Caco-2 (cell line): Measurements from ENCODE around the gene DIS3L. TPM values are rescaled to one million over a fixed set of nuclear protein-coding genes. Genes with fewer than 3 reads are reported as not detected.

Experiments used
- BruUV-seq: library from RNA; stranded (reverse); fragments of 400-500 nt; replicated peaks from 2 replicates; lab custom pipeline; 2021; lab: Mats Ljungman, UMichigan
- CTCF ChIA-PET: fragments of 300-600 bp; sonication (Branson Sonifier 250); formaldehyde crosslinking; loops from one replicate; lab custom pipeline; 2022; ENCODE audit warnings: antibody characterized with exemption; lab: Charles Lee
- POLR2A ChIA-PET: fragments of 300-600 bp; sonication (Branson Sonifier 250); formaldehyde crosslinking; loops from one replicate; lab custom pipeline; 2022; ENCODE audit warnings: antibody characterized with exemption; lab: Charles Lee
- DNase-seq, 2 experiments: peaks; one replicate each; pipeline versions ENCODE4 v3.0.0 to v3.0.0-alpha.2; 2020 to 2022
- H3K27me3 ChIP-seq: replicated peaks from 2 replicates; pipeline ENCODE4 v1.6.0; 2011; ENCODE audit warnings: low read length; ENCODE audit not compliant: control insufficient read depth, insufficient read depth
- H3K36me3 ChIP-seq: 2 replicates; pipeline ENCODE4 v1.5.1; 2011; ENCODE audit warnings: low read length; ENCODE audit not compliant: control insufficient read depth, insufficient read depth
- H3K4me1 ChIP-seq: fragments of 250-450 bp; sonication (Bioruptor Pico); 2 replicates; pipeline ENCODE4 v1.5.1; 2020; ENCODE audit warnings: mild to moderate bottlenecking
- H3K4me3 ChIP-seq: 2 replicates; pipeline ENCODE4 v1.5.1; 2011; ENCODE audit warnings: low read depth, mild to moderate bottlenecking, control low read depth, low read length
- H3K9me3 ChIP-seq: fragments of 250-450 bp; sonication (Bioruptor Pico); 2 replicates; pipeline ENCODE4 v1.5.1; 2020; ENCODE audit warnings: mild to moderate bottlenecking, moderate library complexity
- H3K27ac Mint-ChIP-seq: one replicate; pipeline ENCODE4 v1.8.0; 2022; ENCODE audit warnings: mixed read lengths; ENCODE audit not compliant: unreplicated experiment
- H3K27me3 Mint-ChIP-seq: one replicate; pipeline ENCODE4 v1.8.0; 2022; ENCODE audit warnings: mixed read lengths; ENCODE audit not compliant: insufficient read depth, unreplicated experiment
- H3K36me3 Mint-ChIP-seq: one replicate; pipeline ENCODE4 v1.8.0; 2022; ENCODE audit warnings: mild to moderate bottlenecking, mixed read lengths; ENCODE audit not compliant: insufficient read depth, unreplicated experiment
- H3K4me1 Mint-ChIP-seq: one replicate; pipeline ENCODE4 v1.8.0; 2022; ENCODE audit warnings: low read depth, mixed read lengths; ENCODE audit not compliant: unreplicated experiment
- H3K4me3 Mint-ChIP-seq: one replicate; pipeline ENCODE4 v1.8.0; 2022; ENCODE audit warnings: mild to moderate bottlenecking, moderate library complexity, mixed read lengths; ENCODE audit not compliant: unreplicated experiment
- H3K9me3 Mint-ChIP-seq: one replicate; pipeline ENCODE4 v1.8.0; 2022; ENCODE audit warnings: mixed read lengths; ENCODE audit not compliant: unreplicated experiment
- CTCF ChIP-seq, 2 experiments: fragments of 200-600 bp in 1 of 2; IDR thresholded peaks; 1 replicate in 1 of 2; 2 replicates in 1 of 2; pipeline versions ENCODE4 v1.5.1 to v1.8.0; 2011 to 2022; ENCODE audit warnings: antibody characterized with exemption in 1 of 2, control low read depth in 1 of 2, inconsistent platforms in 1 of 2, low read depth in 1 of 2, low read length in 1 of 2, mild to moderate bottlenecking in 1 of 2, moderate library complexity in 1 of 2; ENCODE audit not compliant: insufficient read depth in 1 of 2, severe bottlenecking in 1 of 2, unreplicated experiment in 1 of 2
- intact Hi-C: fragments of 100-400 bp; cut with micrococcal nuclease; formaldehyde crosslinking; loops from one replicate; pipeline ENCODE4 v1.10.0; 2022; ENCODE audit not compliant: unreplicated experiment
- total RNA-seq: library from RNA; stranded (reverse); gene quantifications from 2 replicates; pipeline ENCODE4 v1.2.3, GENCODE V29; 2022

Gene DIS3L
- total RNA-seq, 1 experiment from 2014 or later, result 25.3 TPM

- no TSS peak for BruUV-seq
- no peaks in the 10 kb centered on the region for H3K9me3 Mint-ChIP-seq
- TF ChIP-seq CTCF (IDR thresholded peaks at IDR 0.05; ENCODE audit: insufficient read depth in 1 of 2, low read depth in 1 of 2, low read length in 1 of 2, severe bottlenecking in 1 of 2, unreplicated experiment in 1 of 2), result no peak
Observed at GRCh38 chr15:66290007-66290406, 3.4 kb upstream of the DIS3L start.

GRCh38 chr15:66290518-66290917, 2.9 kb upstream of the DIS3L start:
- no peaks in the 10 kb centered on the region for H3K27me3 ChIP-seq
- POLR2A ChIA-PET, result no interaction called here

More at GRCh38 chr15:66290007-66290406, 3.4 kb upstream of the DIS3L start:
- H3K9me3 ChIP-seq, result no peaks in the 10 kb centered on the region
- Mint-ChIP-seq H3K4me1 (peaks cover 6% of the 10 kb centered on the region), H3K36me3 (peaks cover 14% of the 10 kb centered on the region), H3K4me3 (no peak overlapping the region), H3K27me3 (no peaks in the 10 kb centered on the region), H3K27ac (no peak overlapping the region)
- ChIA-PET CTCF (no interaction called here), POLR2A (no interaction called here)
- H3K27me3 ChIP-seq, result no peaks in the 10 kb centered on the region
- H3K4me3 ChIP-seq, result no peak overlapping the region
- no peak for DNase-seq
- no peaks in the 10 kb centered on the region for H3K36me3 ChIP-seq
- peaks cover 16% of the 10 kb centered on the region; the same call in 1 of the 2 replicates for H3K4me1 ChIP-seq
- intact Hi-C loops, result no loop called here

GRCh38 chr15:66291816-66292570, 1.4 kb upstream of the DIS3L start:
- Histone ChIP-seq H3K36me3 (no peaks in the 10 kb centered on the region), H3K27me3 (no peaks in the 10 kb centered on the region), H3K4me3 (no peak overlapping the region), H3K4me1 (peaks cover 24% of the 10 kb centered on the region; the same call in 1 of the 2 replicates), H3K9me3 (no peaks in the 10 kb centered on the region)
- Mint-ChIP-seq H3K27me3 (no peaks in the 10 kb centered on the region), H3K36me3 (peaks cover 14% of the 10 kb centered on the region), H3K9me3 (no peaks in the 10 kb centered on the region), H3K4me1 (peaks cover 6% of the 10 kb centered on the region), H3K27ac (peak overlapping the region; percentile 77), H3K4me3 (peak overlapping the region; percentile 91)
- BruUV-seq, result no TSS peak
- CTCF ChIA-PET, result no interaction called here
- intact Hi-C loops, result no loop called here
- no peak for DNase-seq
- no peak for TF ChIP-seq CTCF (IDR thresholded peaks at IDR 0.05; ENCODE audit: insufficient read depth in 1 of 2, low read depth in 1 of 2, low read length in 1 of 2, severe bottlenecking in 1 of 2, unreplicated experiment in 1 of 2)
- POLR2A ChIA-PET, result no interaction called here

More at GRCh38 chr15:66290518-66290917, 2.9 kb upstream of the DIS3L start:
- CTCF ChIA-PET, result no interaction called here
- Mint-ChIP-seq H3K4me3 (no peak overlapping the region), H3K4me1 (peaks cover 6% of the 10 kb centered on the region), H3K27ac (no peak overlapping the region), H3K27me3 (no peaks in the 10 kb centered on the region), H3K36me3 (peaks cover 14% of the 10 kb centered on the region), H3K9me3 (no peaks in the 10 kb centered on the region)
- Histone ChIP-seq H3K4me1 (peaks cover 22% of the 10 kb centered on the region; the same call in 1 of the 2 replicates), H3K36me3 (no peaks in the 10 kb centered on the region), H3K9me3 (no peaks in the 10 kb centered on the region), H3K4me3 (no peak overlapping the region)
- BruUV-seq, result no TSS peak
- no peak for DNase-seq
- TF ChIP-seq CTCF (IDR thresholded peaks at IDR 0.05; ENCODE audit: insufficient read depth in 1 of 2, low read depth in 1 of 2, low read length in 1 of 2, severe bottlenecking in 1 of 2, unreplicated experiment in 1 of 2), result no peak
- intact Hi-C loops, result no loop called here
